HepG2 (cell line): ENCODE data around the gene IL17RC. TPM values are rescaled to one million over a fixed set of nuclear protein-coding genes. Genes with fewer than 3 reads are reported as not detected.
A peak's percentile ranks its signal among the peaks of the same experiment; 100 is the strongest.

ENCODE experiments used
- CERS6 ChIP-seq: sonication (generic); formaldehyde crosslinking; IDR thresholded peaks from 2 replicates; pipeline ENCODE4 v1.5.0; 2020; ENCODE audit warnings: missing genetic modification reagents
- HOXA3 ChIP-seq: sonication (generic); formaldehyde crosslinking; IDR thresholded peaks from 2 replicates; pipeline ENCODE4 v1.5.0; 2020; ENCODE audit warnings: missing genetic modification reagents
- KDM4B ChIP-seq: sonication (generic); formaldehyde crosslinking; IDR thresholded peaks from 2 replicates; pipeline ENCODE4 v1.4.0; 2020; ENCODE audit warnings: missing genetic modification reagents
- MAZ ChIP-seq, 2 experiments: sonication (generic) in 1 of 2; formaldehyde crosslinking in 1 of 2; IDR thresholded peaks; 2 replicates each; pipeline versions ENCODE4 v1.5.0 to v1.6.1; 2012 to 2020; ENCODE audit warnings: low read depth in 2 of 2, mild to moderate bottlenecking in 2 of 2, borderline replicate concordance in 1 of 2, improper control_type of control experiment in 1 of 2, low read length in 1 of 2, missing genetic modification reagents in 1 of 2, moderate library complexity in 1 of 2
- MED13 ChIP-seq: sonication (generic); formaldehyde crosslinking; IDR thresholded peaks from 2 replicates; pipeline ENCODE4 v1.5.0; 2020; ENCODE audit warnings: missing genetic modification reagents
- NR2F6 ChIP-seq, 2 experiments: IDR thresholded peaks; 2 replicates each; pipeline ENCODE4 v1.6.1; 2016; ENCODE audit warnings: antibody characterized with exemption in 1 of 2, mild to moderate bottlenecking in 1 of 2
- SMAD9 ChIP-seq: sonication (generic); formaldehyde crosslinking; IDR thresholded peaks from 2 replicates; pipeline ENCODE4 v1.5.1; 2020; ENCODE audit warnings: mild to moderate bottlenecking, missing genetic modification reagents
- STAT5B ChIP-seq: sonication (generic); formaldehyde crosslinking; IDR thresholded peaks from 2 replicates; pipeline ENCODE4 v1.4.0; 2020; ENCODE audit warnings: missing genetic modification reagents
- TARDBP ChIP-seq: sonication (generic); formaldehyde crosslinking; IDR thresholded peaks from 2 replicates; pipeline ENCODE4 v1.8.0; 2022; ENCODE audit warnings: mild to moderate bottlenecking, missing genetic modification reagents
- ZBTB14 ChIP-seq: sonication (generic); formaldehyde crosslinking; IDR thresholded peaks from 2 replicates; pipeline ENCODE4 v1.4.0; 2020; ENCODE audit warnings: missing genetic modification reagents
- ZFP41 ChIP-seq: sonication (generic); formaldehyde crosslinking; IDR thresholded peaks from 2 replicates; pipeline ENCODE4 v1.4.0; 2020; ENCODE audit warnings: mild to moderate bottlenecking, missing genetic modification reagents, borderline replicate concordance
- ZMYM4 ChIP-seq: sonication (generic); formaldehyde crosslinking; IDR thresholded peaks from 2 replicates; pipeline ENCODE4 v1.8.1; 2023; ENCODE audit warnings: mild to moderate bottlenecking, missing genetic modification reagents
- ZNF136 ChIP-seq: sonication (generic); formaldehyde crosslinking; IDR thresholded peaks from 2 replicates; pipeline ENCODE4 v1.8.1; 2022; ENCODE audit warnings: low read depth, mild to moderate bottlenecking, moderate library complexity, missing genetic modification reagents
- ZNF142 ChIP-seq: sonication (generic); formaldehyde crosslinking; IDR thresholded peaks from 2 replicates; pipeline ENCODE4 v1.4.0; 2020; ENCODE audit warnings: missing genetic modification reagents
- ZNF232 ChIP-seq: sonication (generic); formaldehyde crosslinking; IDR thresholded peaks from 2 replicates; pipeline ENCODE4 v1.4.0; 2020; ENCODE audit warnings: missing genetic modification reagents, borderline replicate concordance
- ZNF446 ChIP-seq: sonication (generic); formaldehyde crosslinking; IDR thresholded peaks from 2 replicates; pipeline ENCODE4 v1.5.0; 2020; ENCODE audit warnings: mild to moderate bottlenecking, missing genetic modification reagents
- ZNF629 ChIP-seq: sonication (generic); formaldehyde crosslinking; conservative IDR thresholded peaks from 2 replicates; pipeline ENCODE4 v1.5.0; 2020; ENCODE audit warnings: missing genetic modification reagents
- ZNF773 ChIP-seq: sonication (generic); formaldehyde crosslinking; IDR thresholded peaks from 2 replicates; pipeline ENCODE4 v1.4.0; 2020; ENCODE audit warnings: missing genetic modification reagents, borderline replicate concordance
- ZNF790 ChIP-seq: sonication (generic); formaldehyde crosslinking; IDR thresholded peaks from 2 replicates; pipeline ENCODE4 v1.8.0; 2022; ENCODE audit warnings: missing genetic modification reagents, mild to moderate bottlenecking, borderline replicate concordance
- ZNF841 ChIP-seq: sonication (generic); formaldehyde crosslinking; IDR thresholded peaks from 2 replicates; pipeline ENCODE4 v1.8.1; 2023; ENCODE audit warnings: missing genetic modification reagents, borderline replicate concordance
- polyA plus RNA-seq, 8 experiments: library from polyadenylated mRNA; depleted of rRNA in 3 of 8; stranded (reverse) in 7 of 8; unstranded in 1 of 8; fragments of >200 nt; fragmentation: Illumina TruSeq in 4 of 8; extraction: Trizol in 4 of 8; gene quantifications; 2 replicates each; pipeline versions ENCODE4 v1.2.1 to v1.2.3, GENCODE V29; 2011 to 2016; ENCODE audit warnings: low read depth in 4 of 8, missing spikeins in 1 of 8, mixed read lengths in 1 of 8; ENCODE audit not compliant: insufficient read depth in 1 of 8
- total RNA-seq, 5 experiments: library from RNA; depleted of rRNA; stranded (reverse); fragments of >200 nt; fragmentation: Illumina TruSeq; extraction: Trizol; gene quantifications; 2 replicates each; pipeline ENCODE4 v1.2.3, GENCODE V29; 2016; ENCODE audit warnings: low read depth in 1 of 5

Gene IL17RC
- total and polyA plus RNA-seq, 2 of the 13 experiments (the other 11 are each of a cell fraction or from before 2014, with no cell fraction given), result 20.7 to 24.0 TPM

GRCh38 chr3:9933561-9934234 is 16.8 kb downstream of the IL17RC start, which contains the start of gene CRELD1 (continued):
- TF ChIP-seq ZNF841 (CRISPR knock-in tag), result no peak
- TF ChIP-seq ZNF446 (CRISPR knock-in tag), result peak; percentile 22; the same call in 1 of the 2 replicates
- TF ChIP-seq CERS6 (CRISPR knock-in tag), result no peak
- peak; percentile 35; the same call in 1 of the 2 replicates for TF ChIP-seq ZNF773 (CRISPR knock-in tag)
- TF ChIP-seq ZNF136 (CRISPR knock-in tag), result no peak
- TF ChIP-seq ZNF629, result peak; percentile 4; the same call in 1 of the 2 replicates
- no peak for TF ChIP-seq ZFP41 (CRISPR knock-in tag)
- TF ChIP-seq SMAD9 (CRISPR knock-in tag), result no peak
- TF ChIP-seq HOXA3 (CRISPR knock-in tag), result peak; percentile 87
- peak; percentile 47; the same call in 1 of the 2 replicates for TF ChIP-seq MED13 (CRISPR knock-in tag)
- no peak for TF ChIP-seq STAT5B
- TF ChIP-seq ZMYM4 (CRISPR knock-in tag), result peak; percentile 19; the same call in 1 of the 2 replicates
- no peak; the same call in 1 of the 2 replicates for TF ChIP-seq ZNF790 (CRISPR knock-in tag)
- peak; percentile 73; the same call in 1 of the 2 replicates for TF ChIP-seq TARDBP (CRISPR knock-in tag)
- peak; percentile 88; the same call in 1 of the 2 replicates for TF ChIP-seq ZNF232
- peak; percentile 59; the same call in 1 of the 2 replicates for TF ChIP-seq ZNF142
- TF ChIP-seq MAZ (IDR thresholded peaks at IDR 0.05; ENCODE audit: borderline replicate concordance, low read depth, low read length), result peak; percentile 74; the same call in 1 of the 2 replicates
- TF ChIP-seq MAZ (CRISPR knock-in tag; IDR thresholded peaks at IDR 0.05; ENCODE audit: low read depth), result no peak
- TF ChIP-seq ZBTB14, result no peak
- TF ChIP-seq KDM4B, result peak; percentile 40; the same call in 1 of the 2 replicates
- no peak for TF ChIP-seq NR2F6 (IDR thresholded peaks at IDR 0.05)
- peak; percentile 36; the same call in 1 of the 2 replicates for TF ChIP-seq NR2F6 (CRISPR knock-in tag; IDR thresholded peaks at IDR 0.05)
